Keratinocyte (primary cell): ENCODE measurements around the gene OR4P4. TPM values are rescaled to one million over a fixed set of nuclear protein-coding genes. Genes with fewer than 3 reads are reported as not detected.

Source experiments
- DNase-seq: peaks from one replicate; pipeline ENCODE4 v3.0.0-alpha.2; 2011; ENCODE audit warnings: low read depth, missing footprints, low spot score
- FAIRE-seq: peaks from 2 replicates; lab custom pipeline; 2011; peaks lifted over from hg19 to GRCh38; lab: Jason Lieb, UNC
- H2AFZ ChIP-seq: 2 replicates; pipeline ENCODE4 v1.6.0; 2012; ENCODE audit warnings: low read length, control low read depth, inconsistent platforms; ENCODE audit not compliant: control insufficient read depth
- H3K27ac ChIP-seq: 2 replicates; pipeline ENCODE4 v1.5.1; 2011; ENCODE audit warnings: low read length; ENCODE audit not compliant: control insufficient read depth, insufficient read depth
- H3K27me3 ChIP-seq: 3 replicates; pipeline ENCODE4 v1.6.0; 2011; ENCODE audit warnings: low read length; ENCODE audit not compliant: control insufficient read depth, insufficient read depth; ENCODE audit errors: extremely low read depth
- H3K36me3 ChIP-seq, 2 experiments: 2 replicates in 1 of 2; 3 replicates in 1 of 2; pipeline ENCODE4 v1.5.1; 2011; ENCODE audit warnings: low read length in 2 of 2, mild to moderate bottlenecking in 1 of 2; ENCODE audit not compliant: control insufficient read depth in 2 of 2, insufficient read depth in 2 of 2; ENCODE audit errors: extremely low read depth in 1 of 2
- H3K4me1 ChIP-seq: 3 replicates; pipeline ENCODE4 v1.5.1; 2011; ENCODE audit warnings: low read length; ENCODE audit not compliant: control insufficient read depth, insufficient read depth; ENCODE audit errors: extremely low read depth
- H3K4me2 ChIP-seq: 3 replicates; pipeline ENCODE4 v1.6.0; 2011; ENCODE audit warnings: low read depth, low read length; ENCODE audit not compliant: control insufficient read depth, insufficient read depth; ENCODE audit errors: extremely low read depth
- H3K4me3 ChIP-seq, 3 experiments: fragments of 200-600 bp in 1 of 3; sonication (generic) in 1 of 3; 2 replicates in 2 of 3; 3 replicates in 1 of 3; pipeline ENCODE4 v1.5.1; 2011 to 2016; ENCODE audit warnings: low read length in 3 of 3, mild to moderate bottlenecking in 3 of 3, control low read depth in 2 of 3, inconsistent platforms in 1 of 3, low read depth in 1 of 3, mixed read lengths in 1 of 3, mixed run types in 1 of 3, moderate library complexity in 1 of 3; ENCODE audit not compliant: control insufficient read depth in 2 of 3, insufficient read depth in 2 of 3; ENCODE audit errors: extremely low read depth in 1 of 3
- H3K79me2 ChIP-seq: 2 replicates; pipeline ENCODE4 v1.6.0; 2012; ENCODE audit warnings: low read length; ENCODE audit not compliant: control insufficient read depth, insufficient read depth
- H3K9ac ChIP-seq: 3 replicates; pipeline ENCODE4 v1.6.0; 2011; ENCODE audit warnings: low read length; ENCODE audit not compliant: control insufficient read depth, insufficient read depth; ENCODE audit errors: extremely low read depth
- H3K9me1 ChIP-seq: 3 replicates; pipeline ENCODE4 v1.6.0; 2011; ENCODE audit warnings: low read length; ENCODE audit not compliant: control insufficient read depth, insufficient read depth; ENCODE audit errors: extremely low read depth
- H3K9me3 ChIP-seq: 2 replicates; pipeline ENCODE4 v1.5.1; 2012; ENCODE audit warnings: low read depth, low read length; ENCODE audit not compliant: control insufficient read depth
- H4K20me1 ChIP-seq: 3 replicates; pipeline ENCODE4 v1.6.0; 2011; ENCODE audit warnings: low read length; ENCODE audit not compliant: control insufficient read depth, insufficient read depth; ENCODE audit errors: extremely low read depth
- CTCF ChIP-seq, 3 experiments: IDR thresholded peaks in 1 of 3; conservative IDR thresholded peaks in 1 of 3; optimal IDR thresholded peaks in 1 of 3; 2 replicates in 2 of 3; 3 replicates in 1 of 3; pipeline versions ENCODE3 to v1.5.1; 2011; ENCODE audit warnings: low read length in 3 of 3, mild to moderate bottlenecking in 3 of 3, moderate library complexity in 2 of 3, control low read depth in 1 of 3, inconsistent platforms in 1 of 3; ENCODE audit not compliant: insufficient read depth in 2 of 3; ENCODE audit errors: extremely low read depth in 1 of 3
- EZH2 ChIP-seq: IDR thresholded peaks from one replicate; pipeline ENCODE4 v1.6.1; 2012; ENCODE audit warnings: inconsistent platforms, mild to moderate bottlenecking, low read length, moderate library complexity
- dilution Hi-C: fragments of 300-500 bp; cut with MboI; formaldehyde crosslinking; loops from one replicate; pipeline ENCODE4 v1.7.0; 2020; ENCODE audit warnings: low sequenced_read_pairs; ENCODE audit not compliant: extremely low pct_ligation_motif_present
- polyA plus RNA-seq, 5 experiments: library from polyadenylated mRNA; depleted of rRNA in 3 of 5; stranded (reverse) in 3 of 5; stranded (forward) in 1 of 5; unstranded in 1 of 5; fragments of >200 nt; gene quantifications; 1 replicate in 1 of 5; 2 replicates in 3 of 5; 3 replicates in 1 of 5; pipeline versions ENCODE4 v1.2.1 to v1.2.3, GENCODE V29; 2011 to 2012; ENCODE audit warnings: missing spikeins in 2 of 5, low read depth in 1 of 5, low replicate concordance in 1 of 5

The OR4P4 gene
- polyA plus RNA-seq, 1 donor (not counting 4 experiments of a cell fraction or from before 2014, with no cell fraction given) = not detected

GRCh38 chr11:55673860-55674259 lies 38.9 kb downstream of the OR4P4 start:
- DNase-seq (no peak), FAIRE-seq (no peak)
- no peak overlapping the region for H3K27ac ChIP-seq
- H3K9me1 ChIP-seq = no peaks in the 10 kb centered on the region
- H3K4me2 ChIP-seq = no peak overlapping the region
- no peaks in the 10 kb centered on the region for H4K20me1 ChIP-seq
- H3K79me2 ChIP-seq = no peaks in the 10 kb centered on the region
- peaks cover 2% of the 10 kb centered on the region for H3K9me3 ChIP-seq
- H3K4me3 ChIP-seq = no peak overlapping the region
- no peaks in the 10 kb centered on the region for H3K4me1 ChIP-seq
- H3K9ac ChIP-seq = no peak overlapping the region
- H3K27me3 ChIP-seq = no peaks in the 10 kb centered on the region
- H3K36me3 ChIP-seq = no peaks in the 10 kb centered on the region
- TF ChIP-seq CTCF (optimal IDR thresholded peaks at IDR 0.05 in 1 of 3, IDR thresholded peaks at IDR 0.05 in 1 of 3, conservative IDR thresholded peaks at IDR 0.05 in 1 of 3; ENCODE audit: extremely low read depth in 1 of 3, insufficient read depth in 2 of 3, low read length in 3 of 3) = no peak
- TF ChIP-seq EZH2 = no peak
- dilution Hi-C loops = no loop called here
- H2AFZ ChIP-seq = no peak overlapping the region

Other genes with a start within 250 kb of the OR4P4 start
- gene OR4C15, start 80.6 kb upstream of the OR4P4 start, polyA plus RNA-seq = not detected in 3 replicates
- gene OR4C16, start 63.0 kb upstream of the OR4P4 start, polyA plus RNA-seq = not detected in 3 replicates
- not detected in 3 replicates for gene OR4C11, start 27.5 kb upstream of the OR4P4 start, polyA plus RNA-seq
- gene OR4S2, start 13.2 kb downstream of the OR4P4 start, polyA plus RNA-seq = not detected in 3 replicates
- gene OR4C6, start 27.1 kb downstream of the OR4P4 start, polyA plus RNA-seq = not detected in 3 replicates
- gene OR5D13, start 138.3 kb downstream of the OR4P4 start, polyA plus RNA-seq = not detected in 3 replicates
- gene OR5D14, start 160.4 kb downstream of the OR4P4 start, polyA plus RNA-seq = not detected in 3 replicates
- gene OR5L1, start 176.3 kb downstream of the OR4P4 start, polyA plus RNA-seq = not detected in 3 replicates
- not detected in 3 replicates for gene OR5D18, start 184.5 kb downstream of the OR4P4 start, polyA plus RNA-seq
- not detected in 3 replicates for gene OR5L2, start 192.1 kb downstream of the OR4P4 start, polyA plus RNA-seq
- not detected in 3 replicates for gene OR5D16, start 203.6 kb downstream of the OR4P4 start, polyA plus RNA-seq
- gene TRIM51, start 248.2 kb downstream of the OR4P4 start, polyA plus RNA-seq = not detected in 3 replicates